Common myeloid progenitor, CD34-positive (primary cell): ENCODE measurements around the gene ALOXE3.
"Not testable (repeated sequence)": the region's sequence is repeated elsewhere in the genome, so short reads cannot be mapped to it uniquely, and the experiment has no call there.

Experiments
- CTCF ChIA-PET: fragments of 350-600 bp; sonication (Branson Sonifier 250); formaldehyde crosslinking; loops from one replicate; lab custom pipeline; 2021; ENCODE audit warnings: antibody characterized with exemption; lab: Charles Lee
- POLR2A ChIA-PET: fragments of 350-600 bp; sonication (Branson Sonifier 250); formaldehyde crosslinking; loops from one replicate; lab custom pipeline; 2021; ENCODE audit warnings: antibody characterized with exemption; lab: Charles Lee
- DNase-seq, 3 donors: peaks; one replicate each; pipeline versions ENCODE4 v3.0.0 to v3.0.0-alpha.2; 2013
- H3K27ac ChIP-seq, 2 experiments: 1 replicate in 1 of 2; 2 replicates in 1 of 2; pipeline ENCODE4 v1.7.0; 2013; ENCODE audit warnings: inconsistent platforms in 2 of 2, low read length in 2 of 2, mild to moderate bottlenecking in 2 of 2, low read depth in 1 of 2, moderate library complexity in 1 of 2; ENCODE audit not compliant: severe bottlenecking in 2 of 2, insufficient read depth in 1 of 2, poor library complexity in 1 of 2
- H3K27me3 ChIP-seq, 5 experiments: replicated peaks in 2 of 5; 1 replicate in 3 of 5; 2 replicates in 2 of 5; pipeline versions ENCODE4 v1.6.1 to v1.7.0; 2013; ENCODE audit warnings: low read length in 4 of 5, mild to moderate bottlenecking in 2 of 5, moderate library complexity in 2 of 5, inconsistent platforms in 1 of 5; ENCODE audit not compliant: insufficient read depth in 5 of 5, control insufficient read depth in 4 of 5
- H3K36me3 ChIP-seq, 4 experiments: 1 replicate in 2 of 4; 2 replicates in 2 of 4; pipeline versions ENCODE4 v1.6.1 to v1.7.0; 2013; ENCODE audit warnings: low read length in 3 of 4, control low read depth in 1 of 4, mild to moderate bottlenecking in 1 of 4; ENCODE audit not compliant: control insufficient read depth in 4 of 4, insufficient read depth in 4 of 4
- H3K4me1 ChIP-seq, 4 experiments: 1 replicate in 3 of 4; 2 replicates in 1 of 4; pipeline versions ENCODE4 v1.6.1 to v1.7.1; 2013; ENCODE audit warnings: low read length in 3 of 4, mild to moderate bottlenecking in 3 of 4, control low read depth in 1 of 4, inconsistent platforms in 1 of 4, moderate library complexity in 1 of 4; ENCODE audit not compliant: control insufficient read depth in 4 of 4, insufficient read depth in 4 of 4; ENCODE audit errors: control extremely low read depth in 1 of 4
- H3K4me3 ChIP-seq, 7 experiments: 1 replicate in 4 of 7; 2 replicates in 3 of 7; pipeline versions ENCODE4 v1.5.1 to v1.7.0; 2013; ENCODE audit warnings: mild to moderate bottlenecking in 7 of 7, low read length in 6 of 7, moderate library complexity in 6 of 7, inconsistent platforms in 2 of 7, low read depth in 2 of 7, control low read depth in 1 of 7; ENCODE audit not compliant: insufficient read depth in 4 of 7, control insufficient read depth in 1 of 7; ENCODE audit errors: extremely low read depth in 1 of 7
- H3K9me3 ChIP-seq, 5 experiments: 1 replicate in 4 of 5; 2 replicates in 1 of 5; pipeline versions ENCODE4 v1.6.1 to v1.7.1; 2013; ENCODE audit warnings: low read length in 4 of 5, mild to moderate bottlenecking in 2 of 5, inconsistent platforms in 1 of 5, low read depth in 1 of 5, moderate library complexity in 1 of 5; ENCODE audit not compliant: control insufficient read depth in 4 of 5, insufficient read depth in 2 of 5; ENCODE audit errors: control extremely low read depth in 1 of 5
- WGBS: methylation state at CpG from one replicate; pipeline ENCODE4 v1.1.5; 2013; ENCODE audit not compliant: insufficient coverage; 5-methylcytosine and 5-hydroxymethylcytosine counted together

Gene ALOXE3

GRCh38 chr17:8066841-8067775 lies 51.2 kb downstream of the ALOXE3 start:
- CTCF ChIA-PET: interaction anchor here (0.9 to 2.5 kb wide), 3 partner anchors 7 to 11 kb away, joined by 3 to 8 read pairs (median 3); no protein-coding TSS in a partner anchor
- Histone ChIP-seq H3K9me3 (no peaks in the 10 kb centered on the region), H3K27me3 (peaks cover 0 to 46% (median 27%) of the 10 kb centered on the region in 5 experiments), H3K4me1 (peaks cover 0 to 14% (median 5%) of the 10 kb centered on the region in 4 experiments), H3K27ac (no peak overlapping the region), H3K4me3 (no peak overlapping the region), H3K36me3 (no peaks in the 10 kb centered on the region)
- POLR2A ChIA-PET: no interaction called here
- 70% methylated on average over 4 of the region's 15 CpGs for WGBS
- no peak for DNase-seq

- ChIA-PET CTCF (interaction anchor here (0.7 to 2.5 kb wide), 5 partner anchors 10 to 46 kb away, joined by 3 to 8 read pairs (median 5); no protein-coding TSS in a partner anchor), POLR2A (no interaction called here)
- H3K4me3 ChIP-seq: no peak overlapping the region
- peaks cover 5 to 19% (median 9%) of the 10 kb centered on the region in 4 experiments for H3K4me1 ChIP-seq
- H3K36me3 ChIP-seq: no peaks in the 10 kb centered on the region
- H3K9me3 ChIP-seq: no peaks in the 10 kb centered on the region
- DNase-seq: no peak
- 81% methylated on average over 4 of the region's 6 CpGs for WGBS
- H3K27me3 ChIP-seq: peaks cover 0 to 35% (median 21%) of the 10 kb centered on the region in 5 experiments
- no peak overlapping the region for H3K27ac ChIP-seq
Measured at GRCh38 chr17:8064561-8065019, 53.7 kb downstream of the ALOXE3 start.

GRCh38 chr17:8063761-8064534 lies 54.4 kb downstream of the ALOXE3 start:
- WGBS: 16% methylated on average over 5 of the region's 28 CpGs
- no peaks in the 10 kb centered on the region for H3K36me3 ChIP-seq
- peaks cover 0 to 35% (median 21%) of the 10 kb centered on the region in 5 experiments for H3K27me3 ChIP-seq
- H3K4me3 ChIP-seq: peak overlapping the region in 1 of 7 experiments; percentile 51
- H3K27ac ChIP-seq: no peak overlapping the region
- peaks cover 8 to 26% (median 15%) of the 10 kb centered on the region in 4 experiments for H3K4me1 ChIP-seq
- DNase-seq: no peak
- no peaks in the 10 kb centered on the region for H3K9me3 ChIP-seq
- ChIA-PET CTCF (interaction anchor here (0.7 to 8.8 kb wide), 3 partner anchors 11 to 47 kb away, joined by 3 to 216 read pairs (median 34); no protein-coding TSS in a partner anchor), POLR2A (no interaction called here)

GRCh38 chr17:8062807-8063483 lies 55.4 kb downstream of the ALOXE3 start:
- WGBS: 64% methylated on average over 15 of the region's 15 CpGs
- Histone ChIP-seq H3K27me3 (peaks cover 0 to 35% (median 21%) of the 10 kb centered on the region in 5 experiments), H3K27ac (peak overlapping the region in 1 of 2 experiments; percentile 11), H3K36me3 (no peaks in the 10 kb centered on the region), H3K4me3 (peak overlapping the region in 4 of 7 experiments; percentile 2 to 61 (median 39)), H3K9me3 (no peaks in the 10 kb centered on the region), H3K4me1 (peaks cover 15 to 34% (median 24%) of the 10 kb centered on the region in 4 experiments)
- CTCF ChIA-PET: interaction anchor here (0.5 to 8.8 kb wide), 9 partner anchors 12 to 76 kb away, joined by 3 to 216 read pairs (median 31); partner anchors contain the start of gene ALOXE3
- POLR2A ChIA-PET: no interaction called here
- DNase-seq: peak in 1 of 3 donors; percentile 40

- 62% methylated on average over 6 of the region's 8 CpGs for WGBS
- H3K4me1 ChIP-seq: peaks cover 20 to 40% (median 29%) of the 10 kb centered on the region in 4 experiments
- ChIA-PET POLR2A (no interaction called here), CTCF (interaction anchor here (0.6 to 8.8 kb wide), 13 partner anchors 12 to 249 kb away, joined by 3 to 216 read pairs (median 4); partner anchors contain the start of gene ALOXE3)
- H3K4me3 ChIP-seq: peak overlapping the region in 3 of 7 experiments; percentile 11 to 61 (median 27)
- H3K27me3 ChIP-seq: peaks cover 0 to 35% (median 21%) of the 10 kb centered on the region in 5 experiments
- H3K9me3 ChIP-seq: no peaks in the 10 kb centered on the region
- DNase-seq: peak in 2 of 3 donors; percentile 40 to 50
- peak overlapping the region in 1 of 2 experiments; percentile 11 for H3K27ac ChIP-seq
- no peaks in the 10 kb centered on the region for H3K36me3 ChIP-seq
Measured at GRCh38 chr17:8062435-8062806, 55.9 kb downstream of the ALOXE3 start.

GRCh38 chr17:8061851-8062250 lies 56.5 kb downstream of the ALOXE3 start:
- POLR2A ChIA-PET: interaction anchor here (1.0 kb wide), 1 partner anchor 111 kb away, joined by 3 read pairs; no protein-coding TSS in a partner anchor
- not testable (repeated sequence) for DNase-seq, H3K9me3 ChIP-seq, H3K36me3 ChIP-seq, H3K4me3 ChIP-seq, H3K27ac ChIP-seq
- WGBS: 95% methylated on average over 3 of the region's 8 CpGs
- Histone ChIP-seq H3K27me3 (peaks cover 0 to 35% (median 21%) of the 10 kb centered on the region in 5 experiments), H3K4me1 (peaks cover 26 to 45% (median 35%) of the 10 kb centered on the region in 4 experiments)
- CTCF ChIA-PET: interaction anchor here (0.6 to 8.8 kb wide), 17 partner anchors 13 to 248 kb away, joined by 3 to 216 read pairs (median 4); partner anchors contain the start of genes ALOXE3 and KCNAB3
